ENCODE results near the gene AMPH.

AMPH gene

GRCh38 chr7:38632411-38632810 lies 1.2 kb upstream of the AMPH start:
- H3K27me3 ChIP-seq (ENCODE audit: control insufficient read depth in 3 of 3, insufficient read depth in 3 of 3, low read depth in 1 of 3, low read length in 3 of 3): peaks cover 0 to 8% (median 0%) of the 10 kb centered on the region in 3 experiments
- H3K4me1 ChIP-seq (ENCODE audit: control insufficient read depth in 2 of 2, insufficient read depth in 1 of 2, low read depth in 1 of 2, low read length in 2 of 2): peaks cover 4 to 14% of the 10 kb centered on the region in 2 donors
- H4K91ac ChIP-seq (ENCODE audit: low read depth, low read length, poor library complexity): no peak overlapping the region
- no peak overlapping the region for H4K8ac ChIP-seq (ENCODE audit: low read depth, low read length)
- no peak overlapping the region for H2AK5ac ChIP-seq (ENCODE audit: low read depth, low read length)
- no peak overlapping the region for H2AFZ ChIP-seq (ENCODE audit: low read length)
- no peak overlapping the region for H3K4ac ChIP-seq (ENCODE audit: low read length)
- H3K23ac ChIP-seq (ENCODE audit: low read depth, low read length, poor library complexity): no peak overlapping the region
- no peak overlapping the region for H2BK15ac ChIP-seq (ENCODE audit: low read length)
- H3K4me2 ChIP-seq (ENCODE audit: insufficient read depth, low read length, poor library complexity, severe bottlenecking): no peak overlapping the region
- WGBS, 2 donors (ENCODE audit: extremely low coverage in 2 of 2, insufficient read length in 2 of 2, insufficient replicate concordance in 1 of 2): no CpG with 5 or more reads among the region's 2 CpGs
- H3K27ac ChIP-seq (replicated peaks; ENCODE audit: low read length): no peak overlapping the region
- no peak overlapping the region for H2BK12ac ChIP-seq (ENCODE audit: low read length)
- no peak overlapping the region for H3K18ac ChIP-seq (ENCODE audit: low read length)
- no peak overlapping the region for H2BK5ac ChIP-seq (ENCODE audit: low read length)
- H3K14ac ChIP-seq (ENCODE audit: low read length): no peak overlapping the region
- H3K9me3 ChIP-seq (replicated peaks in 1 of 2; ENCODE audit: control insufficient read depth in 2 of 2, insufficient read depth in 1 of 2, low read depth in 1 of 2, low read length in 2 of 2): peaks cover 0 to 2% of the 10 kb centered on the region in 2 donors
- no peak overlapping the region for H2BK120ac ChIP-seq (ENCODE audit: low read depth, low read length)
- H3K4me3 ChIP-seq (ENCODE audit: low read length in 2 of 2): no peak overlapping the region
- no peaks in the 10 kb centered on the region for H3K79me1 ChIP-seq (ENCODE audit: low read depth, low read length)
- no peaks in the 10 kb centered on the region for H3K36me3 ChIP-seq (replicated peaks in 1 of 2; ENCODE audit: control insufficient read depth in 2 of 2, insufficient read depth in 2 of 2, low read length in 2 of 2)
- no peak for DNase-seq (ENCODE audit: low spot score)
- no peak overlapping the region for H3K9ac ChIP-seq (ENCODE audit: low read depth, low read length, poor library complexity)

GRCh38 chr7:38629651-38630510 lies 1.3 kb downstream of the AMPH start:
- no CpG with 5 or more reads among the region's 12 CpGs for WGBS, 2 donors (ENCODE audit: extremely low coverage in 2 of 2, insufficient read length in 2 of 2, insufficient replicate concordance in 1 of 2)
- Histone ChIP-seq H3K9me3 (replicated peaks in 1 of 2; ENCODE audit: control insufficient read depth in 2 of 2, insufficient read depth in 1 of 2, low read depth in 1 of 2, low read length in 2 of 2) (peaks cover 4 to 6% of the 10 kb centered on the region in 2 donors), H2AFZ (ENCODE audit: low read length) (peak overlapping the region; percentile 98), H3K18ac (ENCODE audit: low read length) (no peak overlapping the region), H3K14ac (ENCODE audit: low read length) (no peak overlapping the region), H3K27me3 (ENCODE audit: control insufficient read depth in 3 of 3, insufficient read depth in 3 of 3, low read depth in 1 of 3, low read length in 3 of 3) (peaks cover 0 to 8% (median 0%) of the 10 kb centered on the region in 3 experiments), H3K9ac (ENCODE audit: low read depth, low read length, poor library complexity) (no peak overlapping the region), H3K36me3 (replicated peaks in 1 of 2; ENCODE audit: control insufficient read depth in 2 of 2, insufficient read depth in 2 of 2, low read length in 2 of 2) (no peaks in the 10 kb centered on the region), H2BK15ac (ENCODE audit: low read length) (no peak overlapping the region), H2BK5ac (ENCODE audit: low read length) (no peak overlapping the region), H3K27ac (replicated peaks; ENCODE audit: low read length) (no peak overlapping the region), H2AK5ac (ENCODE audit: low read depth, low read length) (no peak overlapping the region), H3K4ac (ENCODE audit: low read length) (no peak overlapping the region), H4K8ac (ENCODE audit: low read depth, low read length) (no peak overlapping the region), H4K91ac (ENCODE audit: low read depth, low read length, poor library complexity) (no peak overlapping the region), H2BK120ac (ENCODE audit: low read depth, low read length) (no peak overlapping the region), H2BK12ac (ENCODE audit: low read length) (no peak overlapping the region), H3K79me1 (ENCODE audit: low read depth, low read length) (no peaks in the 10 kb centered on the region), H3K23ac (ENCODE audit: low read depth, low read length, poor library complexity) (no peak overlapping the region), H3K4me1 (ENCODE audit: control insufficient read depth in 2 of 2, insufficient read depth in 1 of 2, low read depth in 1 of 2, low read length in 2 of 2) (peaks cover 4 to 14% of the 10 kb centered on the region in 2 donors), H3K4me2 (ENCODE audit: insufficient read depth, low read length, poor library complexity, severe bottlenecking) (peak overlapping the region; percentile 39), H3K4me3 (ENCODE audit: low read length in 2 of 2) (peak overlapping the region in 1 of 2 donors; percentile 68)
- no peak for DNase-seq (ENCODE audit: low spot score)

GRCh38 chr7:38628630-38629385 lies 2.4 kb downstream of the AMPH start:
- DNase-seq (ENCODE audit: low spot score): no peak
- Histone ChIP-seq H3K9ac (ENCODE audit: low read depth, low read length, poor library complexity) (no peak overlapping the region), H3K79me1 (ENCODE audit: low read depth, low read length) (no peaks in the 10 kb centered on the region), H2BK5ac (ENCODE audit: low read length) (no peak overlapping the region), H3K4me3 (ENCODE audit: low read length in 2 of 2) (no peak overlapping the region), H3K14ac (ENCODE audit: low read length) (no peak overlapping the region), H4K91ac (ENCODE audit: low read depth, low read length, poor library complexity) (no peak overlapping the region), H3K4me2 (ENCODE audit: insufficient read depth, low read length, poor library complexity, severe bottlenecking) (no peak overlapping the region), H2BK120ac (ENCODE audit: low read depth, low read length) (no peak overlapping the region), H3K23ac (ENCODE audit: low read depth, low read length, poor library complexity) (no peak overlapping the region), H2AFZ (ENCODE audit: low read length) (no peak overlapping the region), H3K27ac (replicated peaks; ENCODE audit: low read length) (no peak overlapping the region), H4K8ac (ENCODE audit: low read depth, low read length) (no peak overlapping the region), H3K27me3 (ENCODE audit: control insufficient read depth in 3 of 3, insufficient read depth in 3 of 3, low read depth in 1 of 3, low read length in 3 of 3) (peaks cover 0 to 7% (median 0%) of the 10 kb centered on the region in 3 experiments), H3K36me3 (replicated peaks in 1 of 2; ENCODE audit: control insufficient read depth in 2 of 2, insufficient read depth in 2 of 2, low read length in 2 of 2) (no peaks in the 10 kb centered on the region), H2BK15ac (ENCODE audit: low read length) (no peak overlapping the region), H3K18ac (ENCODE audit: low read length) (no peak overlapping the region), H2BK12ac (ENCODE audit: low read length) (no peak overlapping the region), H2AK5ac (ENCODE audit: low read depth, low read length) (no peak overlapping the region), H3K4me1 (ENCODE audit: control insufficient read depth in 2 of 2, insufficient read depth in 1 of 2, low read depth in 1 of 2, low read length in 2 of 2) (peaks cover 4 to 14% of the 10 kb centered on the region in 2 donors), H3K9me3 (replicated peaks in 1 of 2; ENCODE audit: control insufficient read depth in 2 of 2, insufficient read depth in 1 of 2, low read depth in 1 of 2, low read length in 2 of 2) (peaks cover 5 to 6% of the 10 kb centered on the region in 2 donors), H3K4ac (ENCODE audit: low read length) (no peak overlapping the region)
- no CpG with 5 or more reads among the region's 5 CpGs for WGBS, 2 donors (ENCODE audit: extremely low coverage in 2 of 2, insufficient read length in 2 of 2, insufficient replicate concordance in 1 of 2)

- no peak overlapping the region for H3K4me2 ChIP-seq (ENCODE audit: insufficient read depth, low read length, poor library complexity, severe bottlenecking)
- H3K27me3 ChIP-seq (ENCODE audit: control insufficient read depth in 3 of 3, insufficient read depth in 3 of 3, low read depth in 1 of 3, low read length in 3 of 3): no peaks in the 10 kb centered on the region
- H2BK15ac ChIP-seq (ENCODE audit: low read length): no peak overlapping the region
- no peak overlapping the region for H3K14ac ChIP-seq (ENCODE audit: low read length)
- no peak overlapping the region for H2BK5ac ChIP-seq (ENCODE audit: low read length)
- H2AK5ac ChIP-seq (ENCODE audit: low read depth, low read length): no peak overlapping the region
- peaks cover 4 to 10% of the 10 kb centered on the region in 2 donors for H3K4me1 ChIP-seq (ENCODE audit: control insufficient read depth in 2 of 2, insufficient read depth in 1 of 2, low read depth in 1 of 2, low read length in 2 of 2)
- no peaks in the 10 kb centered on the region for H3K79me1 ChIP-seq (ENCODE audit: low read depth, low read length)
- no peak overlapping the region for H2AFZ ChIP-seq (ENCODE audit: low read length)
- H3K23ac ChIP-seq (ENCODE audit: low read depth, low read length, poor library complexity): no peak overlapping the region
- H3K18ac ChIP-seq (ENCODE audit: low read length): no peak overlapping the region
- no peak overlapping the region for H2BK12ac ChIP-seq (ENCODE audit: low read length)
- DNase-seq (ENCODE audit: low spot score): no peak
- no peaks in the 10 kb centered on the region for H3K36me3 ChIP-seq (replicated peaks in 1 of 2; ENCODE audit: control insufficient read depth in 2 of 2, insufficient read depth in 2 of 2, low read length in 2 of 2)
- H2BK120ac ChIP-seq (ENCODE audit: low read depth, low read length): no peak overlapping the region
- no peak overlapping the region for H3K9ac ChIP-seq (ENCODE audit: low read depth, low read length, poor library complexity)
- H4K8ac ChIP-seq (ENCODE audit: low read depth, low read length): no peak overlapping the region
- H3K27ac ChIP-seq (replicated peaks; ENCODE audit: low read length): no peak overlapping the region
- H3K4me3 ChIP-seq (ENCODE audit: low read length in 2 of 2): no peak overlapping the region
- no peak overlapping the region for H3K4ac ChIP-seq (ENCODE audit: low read length)
- H4K91ac ChIP-seq (ENCODE audit: low read depth, low read length, poor library complexity): no peak overlapping the region
- H3K9me3 ChIP-seq (replicated peaks in 1 of 2; ENCODE audit: control insufficient read depth in 2 of 2, insufficient read depth in 1 of 2, low read depth in 1 of 2, low read length in 2 of 2): peaks cover 3 to 6% of the 10 kb centered on the region in 2 donors
These were observed 5.3 kb downstream of the AMPH start for GRCh38 chr7:38625866-38626265.
